Activated naive CD8-positive, alpha-beta T cell (primary cell): ENCODE data around the gene CXCR2.
"Not testable (repeated sequence)": the region's sequence is repeated elsewhere in the genome, so short reads cannot be mapped to it uniquely, and the experiment has no call there.

Source experiments
- H3K27ac Mint-ChIP-seq: one replicate; pipeline ENCODE4 v1.8.0; 2021; ENCODE audit warnings: mixed read lengths
- H3K27me3 Mint-ChIP-seq: one replicate; pipeline ENCODE4 v1.8.0; 2021; ENCODE audit warnings: mixed read lengths
- H3K36me3 Mint-ChIP-seq: one replicate; pipeline ENCODE4 v1.8.0; 2021; ENCODE audit warnings: mixed read lengths
- H3K4me1 Mint-ChIP-seq: one replicate; pipeline ENCODE4 v1.8.0; 2021; ENCODE audit warnings: low read depth, mixed read lengths
- H3K4me3 Mint-ChIP-seq: one replicate; pipeline ENCODE4 v1.8.0; 2021; ENCODE audit warnings: mild to moderate bottlenecking, mixed read lengths
- H3K9me3 Mint-ChIP-seq: one replicate; pipeline ENCODE4 v1.8.0; 2021; ENCODE audit warnings: low read depth, mixed read lengths

The CXCR2 gene

DNA sequence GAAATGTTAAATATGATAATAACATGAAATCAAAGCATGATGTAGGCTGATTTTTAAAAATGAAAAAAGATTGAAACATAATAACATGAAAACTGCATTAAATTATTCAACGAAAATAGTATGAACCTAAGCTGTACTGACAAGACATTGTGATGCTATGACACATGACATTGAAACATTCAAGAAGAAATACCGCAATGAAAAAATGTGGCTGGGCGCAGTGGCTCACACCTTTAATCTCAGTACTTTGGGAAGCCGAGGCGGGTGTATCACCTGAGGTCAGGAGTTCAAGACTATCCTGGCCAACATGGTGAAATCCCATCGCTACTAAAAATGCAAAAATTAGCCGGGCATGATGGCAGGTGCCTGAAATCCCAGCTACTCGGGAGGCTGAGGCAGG, 26.3 kb downstream of the CXCR2 start:
- H3K27me3 Mint-ChIP-seq = peaks cover 2% of the 10 kb centered on the region
- H3K27ac Mint-ChIP-seq = no peak overlapping the region
- no peaks in the 10 kb centered on the region for H3K36me3 Mint-ChIP-seq
- no peaks in the 10 kb centered on the region for H3K9me3 Mint-ChIP-seq
- H3K4me1 Mint-ChIP-seq = no peaks in the 10 kb centered on the region
- no peak overlapping the region for H3K4me3 Mint-ChIP-seq

DNA sequence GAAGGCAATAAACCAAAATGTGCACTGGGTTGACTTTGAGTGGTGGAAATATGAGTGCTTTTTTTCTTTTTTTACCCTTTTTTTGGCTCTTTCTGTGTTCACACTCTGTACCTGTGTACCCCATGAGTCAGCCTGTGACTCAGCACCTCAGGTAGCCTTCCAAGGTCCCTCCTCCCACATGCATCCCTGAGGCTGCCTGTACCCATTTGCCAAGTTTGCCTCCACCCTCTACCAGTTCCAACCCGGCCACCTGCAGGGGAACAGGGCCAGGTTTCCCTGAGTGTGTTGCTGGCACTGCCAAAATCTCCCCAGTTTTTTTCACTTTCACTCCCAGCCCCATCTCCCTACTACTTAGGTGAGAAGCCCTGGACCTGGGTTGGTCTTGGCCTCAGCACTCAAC, 26.9 kb downstream of the CXCR2 start:
- H3K27ac Mint-ChIP-seq = no peak overlapping the region
- H3K4me1 Mint-ChIP-seq = no peaks in the 10 kb centered on the region
- no peaks in the 10 kb centered on the region for H3K9me3 Mint-ChIP-seq
- H3K27me3 Mint-ChIP-seq = peaks cover 2% of the 10 kb centered on the region
- no peak overlapping the region for H3K4me3 Mint-ChIP-seq
- H3K36me3 Mint-ChIP-seq = peaks cover 2% of the 10 kb centered on the region

DNA sequence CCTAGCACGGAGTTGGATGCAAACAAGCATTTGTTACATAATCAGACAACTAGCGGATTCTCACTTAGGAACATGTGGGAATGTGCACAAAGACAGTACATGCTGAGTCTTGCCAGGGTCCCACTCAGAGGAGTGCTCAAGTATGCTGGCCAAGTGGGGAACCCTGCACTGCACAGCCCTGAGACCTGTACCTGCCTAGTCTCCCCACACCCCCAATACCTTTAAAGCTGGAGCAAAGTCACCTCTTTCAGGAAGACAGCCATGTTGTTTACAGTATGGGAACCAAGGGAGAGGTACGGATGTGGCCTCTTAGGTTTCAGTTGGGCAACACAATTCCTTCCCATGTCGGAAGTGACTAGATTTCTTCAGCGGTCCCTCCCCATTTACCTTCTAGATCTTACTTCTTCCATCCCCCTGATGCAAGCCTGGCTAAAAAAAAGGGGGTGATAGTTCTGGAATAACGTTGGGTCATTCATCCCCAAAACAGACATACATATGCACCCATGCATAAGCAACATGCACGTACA, 30.2 kb downstream of the CXCR2 start:
- Mint-ChIP-seq H3K36me3 (peaks cover 2% of the 10 kb centered on the region), H3K27ac (no peak overlapping the region), H3K4me1 (no peaks in the 10 kb centered on the region), H3K9me3 (no peaks in the 10 kb centered on the region), H3K27me3 (peaks cover 1% of the 10 kb centered on the region), H3K4me3 (no peak overlapping the region)

DNA sequence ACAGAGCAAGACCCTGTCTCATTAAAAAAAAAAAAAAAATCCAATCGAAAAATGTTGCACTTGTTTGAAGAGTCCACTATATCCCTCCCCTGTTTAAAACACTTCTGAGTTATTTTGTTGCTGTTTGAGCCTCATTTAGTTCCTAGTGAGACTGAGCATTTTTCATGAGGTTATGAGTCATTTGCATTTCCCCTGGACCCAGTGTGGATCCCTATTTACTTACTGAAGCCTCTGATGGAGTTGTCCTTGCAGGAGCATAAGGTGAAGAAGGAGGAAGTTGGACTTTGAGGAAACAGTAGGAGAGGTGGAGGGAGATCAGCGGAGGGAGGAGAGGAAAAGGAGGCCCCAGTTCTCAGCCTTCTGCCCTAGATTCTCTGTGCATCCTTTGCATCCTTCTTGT, 35.8 kb downstream of the CXCR2 start:
- Mint-ChIP-seq H3K27ac (no peak overlapping the region), H3K4me3 (no peak overlapping the region), H3K4me1 (peaks cover 8% of the 10 kb centered on the region), H3K9me3 (no peaks in the 10 kb centered on the region), H3K36me3 (peaks cover 2% of the 10 kb centered on the region), H3K27me3 (peaks cover 1% of the 10 kb centered on the region)

DNA sequence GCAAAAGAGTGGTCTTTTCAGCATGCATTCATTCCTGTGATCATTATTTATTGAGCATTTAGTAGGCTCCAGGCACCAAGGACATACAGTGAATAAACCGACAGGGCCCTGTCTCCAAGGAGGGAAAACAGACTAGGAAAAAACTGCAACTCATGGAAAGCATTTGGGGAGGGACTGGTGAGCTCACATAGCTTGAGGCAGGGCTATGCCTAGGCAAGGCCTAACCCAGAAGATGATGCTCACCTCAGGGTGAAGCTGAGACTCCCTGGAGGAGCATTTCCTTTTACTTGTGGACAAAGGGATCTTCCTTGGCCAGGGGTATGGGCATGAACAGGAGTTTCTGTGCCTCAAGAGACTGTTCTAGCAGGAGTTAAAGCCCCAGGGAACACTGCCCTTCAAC, 37.0 kb downstream of the CXCR2 start:
- Mint-ChIP-seq H3K4me3 (no peak overlapping the region), H3K36me3 (no peaks in the 10 kb centered on the region), H3K27ac (no peak overlapping the region), H3K27me3 (peaks cover 1% of the 10 kb centered on the region), H3K4me1 (peaks cover 20% of the 10 kb centered on the region), H3K9me3 (no peaks in the 10 kb centered on the region)

DNA sequence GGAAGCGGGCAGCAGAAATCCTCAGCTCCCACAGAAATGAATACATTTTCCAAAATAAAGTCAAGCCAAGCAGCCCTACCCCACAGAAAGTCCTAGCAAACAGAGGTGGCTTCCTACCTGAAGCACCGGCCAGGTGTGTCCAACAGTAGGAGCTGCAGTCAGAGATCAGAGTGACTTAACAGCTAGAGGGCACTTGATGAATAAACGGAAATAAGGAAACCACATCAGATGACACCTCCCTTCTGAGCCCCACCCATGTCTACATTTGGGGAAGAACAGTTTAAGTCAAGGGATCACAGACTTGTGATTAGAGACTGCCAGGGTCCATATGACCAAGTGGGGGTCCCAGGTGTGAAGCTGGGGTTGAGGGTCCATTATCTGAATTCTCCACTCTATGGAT, 41.0 kb downstream of the CXCR2 start, which contains the start of gene CXCR1:
Gene CXCR1, minus strand, starts transcription at position 172 of the 400 bp plus-strand sequence. CDS start 1,751 bp downstream, outside the sequence.
- Mint-ChIP-seq H3K27me3 (peaks cover 4% of the 10 kb centered on the region), H3K9me3 (no peaks in the 10 kb centered on the region), H3K4me3 (peak within 1 kb of the TSS; percentile 46), H3K36me3 (no peaks in the 10 kb centered on the region), H3K27ac (no peak within 1 kb of the TSS), H3K4me1 (peaks cover 31% of the 10 kb centered on the region)

DNA sequence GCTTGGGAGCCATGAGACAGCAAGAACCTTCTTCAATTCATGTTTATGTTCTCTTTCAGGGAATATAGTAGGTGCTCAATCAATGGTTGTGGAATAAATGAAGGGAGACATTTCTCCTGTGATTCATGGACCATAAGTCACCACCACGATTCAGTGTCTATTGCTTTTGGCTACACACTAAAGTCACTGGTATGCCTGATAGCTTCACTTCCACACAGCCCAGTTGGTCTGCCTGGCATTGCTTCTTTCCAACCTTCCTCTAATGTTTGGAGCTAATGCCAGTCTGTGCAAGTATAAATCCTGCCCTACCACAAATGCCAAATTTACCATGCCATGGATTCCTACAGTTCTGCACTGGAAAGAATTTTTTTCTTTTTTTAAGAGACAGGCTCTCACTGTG, 42.2 kb downstream of the CXCR2 start:
- peaks cover 5% of the 10 kb centered on the region for H3K27me3 Mint-ChIP-seq
- peaks cover 31% of the 10 kb centered on the region for H3K4me1 Mint-ChIP-seq
- H3K36me3 Mint-ChIP-seq = no peaks in the 10 kb centered on the region
- H3K9me3 Mint-ChIP-seq = no peaks in the 10 kb centered on the region
- H3K27ac Mint-ChIP-seq = no peak overlapping the region
- no peak overlapping the region for H3K4me3 Mint-ChIP-seq

DNA sequence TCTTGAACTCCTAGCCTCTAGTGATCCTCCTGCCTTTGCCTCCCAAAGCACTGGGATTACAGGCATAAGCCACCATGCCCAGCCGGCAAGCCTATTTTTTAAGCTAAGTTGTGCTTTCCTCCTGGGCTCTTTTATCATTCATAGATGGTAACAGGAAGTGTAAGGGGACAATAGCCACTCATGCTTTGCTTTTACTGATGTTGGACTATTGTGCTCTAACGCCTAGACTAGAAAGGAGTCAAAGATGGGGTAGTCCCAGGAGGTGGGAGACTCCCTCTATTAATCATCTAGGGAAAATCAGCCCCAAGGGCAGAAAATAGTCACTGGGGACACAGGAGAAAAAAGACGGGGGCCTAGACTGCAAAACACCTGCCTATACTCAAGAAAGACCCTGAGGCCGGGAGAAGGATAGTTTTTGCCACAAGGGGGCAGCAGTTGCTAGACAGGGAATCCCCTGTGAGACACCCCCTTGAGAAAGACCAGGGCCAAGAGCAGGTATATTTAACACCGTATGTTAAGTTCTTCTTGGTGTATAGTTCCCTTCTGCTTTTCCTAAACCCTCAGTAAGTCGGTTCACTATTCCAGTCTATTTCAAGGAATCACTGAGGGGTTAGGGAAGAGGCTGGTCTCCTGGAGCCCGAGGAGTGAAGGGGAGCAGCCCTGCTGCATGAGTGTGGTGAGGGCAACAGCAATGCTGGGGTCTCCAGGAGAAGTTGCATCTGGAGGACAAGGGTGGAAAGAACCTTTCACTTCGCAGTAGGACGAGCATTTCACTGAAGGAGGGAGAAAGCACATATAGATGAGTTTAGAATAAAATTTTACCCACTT, 43.0 kb downstream of the CXCR2 start:
- no peak overlapping the region for H3K4me3 Mint-ChIP-seq
- peaks cover 5% of the 10 kb centered on the region for H3K27me3 Mint-ChIP-seq
- peaks cover 31% of the 10 kb centered on the region for H3K4me1 Mint-ChIP-seq
- no peaks in the 10 kb centered on the region for H3K36me3 Mint-ChIP-seq
- no peaks in the 10 kb centered on the region for H3K9me3 Mint-ChIP-seq
- H3K27ac Mint-ChIP-seq = no peak overlapping the region

DNA sequence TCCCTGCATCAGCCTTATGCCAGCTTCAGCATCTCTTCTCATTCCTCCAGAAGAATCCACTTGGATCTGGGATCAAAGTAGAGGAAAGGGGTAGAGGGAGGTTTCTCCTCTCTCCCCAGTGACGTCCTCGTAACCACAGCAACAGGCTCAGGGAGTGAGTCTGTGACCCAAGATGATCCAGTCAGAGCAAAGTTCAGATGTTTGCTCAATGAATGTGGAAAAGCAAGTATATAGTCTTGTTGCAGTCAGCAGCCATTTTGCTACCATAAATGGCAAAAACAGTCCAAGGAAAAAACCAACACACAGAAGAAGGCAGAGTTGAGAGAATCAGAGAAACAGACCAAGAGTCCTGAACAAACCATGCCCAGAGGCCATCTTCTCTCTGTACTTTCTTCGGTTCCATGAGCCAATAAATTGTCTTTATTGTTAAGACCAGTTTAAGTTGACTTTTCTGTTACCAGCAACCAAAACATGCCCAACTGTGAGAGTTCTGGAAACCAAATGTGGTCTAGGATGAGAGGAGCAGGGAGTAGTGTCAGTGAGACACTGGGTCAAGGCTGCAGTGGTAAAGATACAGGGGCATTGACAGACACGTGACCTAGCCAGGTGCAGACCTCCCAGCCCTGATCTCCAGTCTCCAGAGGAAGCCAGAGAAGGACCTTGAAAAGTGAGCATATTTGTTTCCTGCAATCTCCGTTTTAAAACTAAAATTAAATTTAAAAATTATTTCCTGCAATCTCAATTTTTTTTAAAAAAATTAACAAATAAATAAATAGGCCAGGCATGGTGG, 44.1 kb downstream of the CXCR2 start:
- no peaks in the 10 kb centered on the region for H3K36me3 Mint-ChIP-seq
- H3K4me3 Mint-ChIP-seq = no peak overlapping the region
- H3K27me3 Mint-ChIP-seq = peaks cover 5% of the 10 kb centered on the region
- H3K9me3 Mint-ChIP-seq = no peaks in the 10 kb centered on the region
- H3K4me1 Mint-ChIP-seq = peaks cover 31% of the 10 kb centered on the region
- H3K27ac Mint-ChIP-seq = no peak overlapping the region

DNA sequence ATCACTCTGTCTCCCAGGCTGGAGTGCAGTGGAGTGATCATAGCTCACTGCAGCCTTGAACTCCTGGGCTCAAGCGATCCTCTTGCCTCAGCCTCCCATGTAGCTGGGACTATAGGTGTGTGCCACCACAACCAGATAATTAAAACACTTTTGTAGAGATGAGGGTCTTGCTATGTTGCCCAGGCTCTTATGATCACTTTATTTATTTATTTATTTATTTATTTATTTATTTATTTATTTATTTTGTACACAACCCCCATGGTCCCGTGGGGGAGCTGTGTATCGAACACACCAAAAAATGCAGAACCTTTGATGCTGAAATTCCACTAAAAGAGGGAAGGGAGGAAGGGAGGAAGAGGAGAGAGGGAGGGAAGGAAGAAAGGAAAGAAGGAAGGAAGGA, 45.9 kb downstream of the CXCR2 start:
- H3K36me3 Mint-ChIP-seq, H3K27ac Mint-ChIP-seq, H3K27me3 Mint-ChIP-seq, H3K4me3 Mint-ChIP-seq, H3K9me3 Mint-ChIP-seq: not testable (repeated sequence)
- peaks cover 23% of the 10 kb centered on the region for H3K4me1 Mint-ChIP-seq

DNA sequence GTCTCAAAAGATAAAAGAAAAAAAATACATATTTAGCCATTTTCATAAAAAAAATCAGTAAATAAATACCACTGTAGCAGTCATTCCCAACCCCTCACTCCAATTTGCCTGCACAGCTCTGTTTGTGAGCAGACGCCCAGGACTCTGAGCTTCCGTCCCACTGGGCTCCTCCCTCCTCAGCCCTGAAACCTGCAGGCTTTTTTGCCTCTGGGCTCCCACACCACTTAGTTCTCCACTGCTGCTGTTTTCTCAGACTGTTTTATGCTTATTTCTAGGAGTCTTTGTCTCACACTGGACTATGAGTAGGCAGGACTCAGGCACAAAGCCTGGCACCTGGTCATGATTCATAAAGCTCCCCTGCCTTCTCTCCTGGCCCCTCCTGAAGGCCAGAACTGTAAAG, 47.0 kb downstream of the CXCR2 start:
- Mint-ChIP-seq H3K36me3 (no peaks in the 10 kb centered on the region), H3K4me1 (peaks cover 12% of the 10 kb centered on the region), H3K27ac (no peak overlapping the region), H3K27me3 (peaks cover 5% of the 10 kb centered on the region), H3K4me3 (no peak overlapping the region), H3K9me3 (no peaks in the 10 kb centered on the region)

DNA sequence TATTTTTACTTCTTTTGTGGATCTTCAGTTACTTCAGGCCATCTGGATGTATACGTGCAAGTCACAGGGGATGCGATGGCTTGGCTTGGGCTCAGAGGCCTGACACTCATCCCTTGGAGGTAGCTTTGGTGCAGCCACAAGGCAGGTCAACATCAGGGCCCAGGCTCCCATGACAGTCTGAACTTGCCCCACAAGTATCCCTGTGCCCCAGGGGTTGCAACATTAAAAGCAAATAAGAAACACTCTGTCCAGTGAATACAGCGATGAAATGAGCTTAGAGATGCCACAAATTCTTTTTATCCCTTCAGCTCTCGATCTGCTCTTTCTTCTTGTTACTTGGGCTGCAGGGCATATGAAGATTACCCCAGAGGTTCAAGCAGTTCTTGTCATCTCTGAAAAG, 54.0 kb downstream of the CXCR2 start:
- Mint-ChIP-seq H3K27me3 (no peaks in the 10 kb centered on the region), H3K4me3 (no peak overlapping the region), H3K9me3 (no peaks in the 10 kb centered on the region), H3K4me1 (no peaks in the 10 kb centered on the region), H3K27ac (no peak overlapping the region), H3K36me3 (no peaks in the 10 kb centered on the region)

DNA sequence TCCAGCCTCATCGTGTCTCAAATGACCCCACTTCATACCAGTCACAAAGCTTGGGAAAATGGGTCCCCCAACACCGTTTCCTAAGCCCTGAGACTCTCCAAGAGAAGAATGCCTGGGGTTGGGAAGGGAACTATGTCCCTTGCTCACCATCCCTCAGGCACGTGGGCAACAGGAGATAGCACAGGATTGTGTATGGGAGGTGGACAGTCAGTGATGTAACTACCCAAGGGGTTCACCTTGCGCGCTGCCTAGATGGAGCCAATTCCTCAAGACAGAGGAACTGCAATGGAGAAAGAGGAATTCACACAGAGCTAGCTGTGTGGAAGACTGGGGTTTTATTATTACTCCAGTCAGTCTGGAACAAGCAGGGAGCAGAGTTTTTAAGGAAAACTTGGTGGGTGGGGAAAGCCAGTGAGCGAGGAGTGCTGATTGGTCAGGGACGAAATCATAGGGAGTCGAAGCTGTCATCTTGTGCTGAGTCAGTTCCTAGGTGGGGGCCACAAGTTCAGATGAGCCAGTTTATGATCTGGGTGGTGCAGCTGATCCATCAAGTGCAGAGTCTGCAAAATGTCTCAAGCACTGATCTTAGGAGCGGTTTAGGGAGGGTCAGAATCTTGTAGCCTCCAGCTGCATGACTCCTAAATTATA, 54.8 kb downstream of the CXCR2 start:
- no peaks in the 10 kb centered on the region for H3K36me3 Mint-ChIP-seq
- H3K9me3 Mint-ChIP-seq = no peaks in the 10 kb centered on the region
- H3K27ac Mint-ChIP-seq = no peak overlapping the region
- H3K4me1 Mint-ChIP-seq = no peaks in the 10 kb centered on the region
- no peak overlapping the region for H3K4me3 Mint-ChIP-seq
- H3K27me3 Mint-ChIP-seq = no peaks in the 10 kb centered on the region

DNA sequence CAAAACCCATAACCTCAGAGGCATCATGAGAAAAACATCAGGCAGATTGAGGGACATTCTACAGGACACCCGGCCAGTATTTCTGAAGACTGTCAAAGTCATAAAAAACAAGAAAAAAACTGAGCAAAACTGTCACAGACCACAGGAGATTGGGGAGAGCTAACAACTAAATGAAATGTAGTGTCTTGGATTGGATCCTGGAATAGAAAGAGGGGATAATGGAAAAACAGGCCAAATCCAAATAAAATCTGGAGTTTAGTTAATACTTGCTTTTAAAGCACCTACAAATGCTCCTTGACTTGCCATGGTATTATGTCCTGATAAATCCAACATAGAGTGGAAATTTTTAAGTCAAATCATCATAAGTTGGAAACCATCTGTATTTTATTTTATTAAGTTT, 58.5 kb downstream of the CXCR2 start:
- H3K4me3 Mint-ChIP-seq = no peak overlapping the region
- no peaks in the 10 kb centered on the region for H3K36me3 Mint-ChIP-seq
- H3K4me1 Mint-ChIP-seq = peaks cover 9% of the 10 kb centered on the region
- H3K27me3 Mint-ChIP-seq = no peaks in the 10 kb centered on the region
- no peak overlapping the region for H3K27ac Mint-ChIP-seq
- H3K9me3 Mint-ChIP-seq = no peaks in the 10 kb centered on the region

DNA sequence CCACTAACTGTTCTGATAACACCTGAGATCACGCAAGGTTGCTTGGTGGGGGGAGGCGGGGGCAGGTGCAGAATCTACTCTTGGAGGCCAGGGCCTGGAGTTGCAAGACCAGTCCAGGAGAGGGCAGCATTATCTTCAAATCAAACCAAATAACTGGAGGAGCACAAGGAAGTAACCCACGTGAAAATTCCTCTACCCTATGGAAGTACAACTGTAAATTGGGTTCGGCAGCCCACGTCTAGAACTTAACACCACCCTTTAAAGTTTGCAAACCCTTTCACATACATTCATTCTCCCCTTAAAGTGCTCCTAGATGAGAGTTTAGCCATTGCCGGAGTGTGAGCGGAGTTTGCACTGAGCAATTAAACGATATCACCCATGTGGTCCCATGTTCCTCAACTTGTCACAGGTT, 60.5 kb downstream of the CXCR2 start:
- no peak overlapping the region for H3K27ac Mint-ChIP-seq
- no peaks in the 10 kb centered on the region for H3K27me3 Mint-ChIP-seq
- no peaks in the 10 kb centered on the region for H3K36me3 Mint-ChIP-seq
- peaks cover 9% of the 10 kb centered on the region for H3K4me1 Mint-ChIP-seq
- no peak overlapping the region for H3K4me3 Mint-ChIP-seq
- no peaks in the 10 kb centered on the region for H3K9me3 Mint-ChIP-seq
